ENCODE data around the gene PAPPA2. TPM values are rescaled to one million over a fixed set of nuclear protein-coding genes. Genes with fewer than 3 reads are reported as not detected.

The PAPPA2 gene
- total RNA-seq, 2 experiments from 2014 or later: 0.09 to 0.38 TPM

DNA sequence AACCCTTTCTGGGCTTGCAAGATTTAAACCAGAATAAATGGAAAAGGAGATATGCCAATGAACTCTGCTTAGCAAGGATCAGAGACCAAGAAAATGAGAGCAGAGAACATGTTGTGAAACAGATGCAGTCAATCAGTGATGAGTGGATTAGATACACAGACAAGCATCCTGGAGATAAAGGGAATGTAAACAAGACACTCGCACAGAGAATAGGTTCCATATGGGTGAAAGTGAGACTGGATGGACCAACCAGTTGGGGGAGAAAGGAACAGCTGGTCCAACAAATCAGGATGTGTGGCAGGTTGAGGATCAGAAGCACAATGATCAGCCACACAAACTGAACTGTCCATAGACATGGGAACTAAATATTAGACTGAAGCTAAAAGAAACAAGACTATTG lies 363.3 kb downstream of the PAPPA2 start:
- CTCF ChIA-PET: no interaction called here

DNA sequence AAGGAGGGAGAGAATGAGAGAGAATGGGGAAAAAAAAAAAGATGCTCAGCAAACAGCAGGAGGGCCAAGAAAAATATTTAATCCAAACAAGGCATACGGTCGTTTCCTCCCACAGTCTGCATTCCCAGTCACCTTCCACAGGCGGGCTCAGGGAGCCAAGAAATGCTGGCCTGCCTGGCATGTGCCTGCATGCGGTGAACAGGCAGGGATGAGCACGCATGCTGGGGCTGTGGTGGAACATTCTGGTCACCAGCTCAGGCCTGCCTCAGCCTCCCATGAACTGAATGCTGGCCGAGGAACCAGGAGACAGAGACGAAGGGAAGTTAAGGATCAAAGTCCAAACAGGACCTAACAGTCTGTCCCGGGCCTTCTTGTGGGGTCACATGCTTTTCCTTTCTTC lies 366.3 kb downstream of the PAPPA2 start:
- Mint-ChIP-seq H3K27ac (no peak overlapping the region), H3K27me3 (no peaks in the 10 kb centered on the region), H3K36me3 (no peaks in the 10 kb centered on the region), H3K4me3 (no peak overlapping the region), H3K9me3 (ENCODE audit: low read depth) (no peaks in the 10 kb centered on the region), H3K4me1 (no peaks in the 10 kb centered on the region)
- DNase-seq: no peak
- ATAC-seq: no peak
- CTCF ChIA-PET: no interaction called here

More for the DNA sequence above, 363.3 kb downstream of the PAPPA2 start:
- Mint-ChIP-seq H3K27ac (no peak overlapping the region), H3K9me3 (ENCODE audit: low read depth) (no peaks in the 10 kb centered on the region), H3K4me3 (no peak overlapping the region), H3K36me3 (no peaks in the 10 kb centered on the region), H3K27me3 (no peaks in the 10 kb centered on the region), H3K4me1 (no peaks in the 10 kb centered on the region)
- DNase-seq (no peak), ATAC-seq (no peak)

DNA sequence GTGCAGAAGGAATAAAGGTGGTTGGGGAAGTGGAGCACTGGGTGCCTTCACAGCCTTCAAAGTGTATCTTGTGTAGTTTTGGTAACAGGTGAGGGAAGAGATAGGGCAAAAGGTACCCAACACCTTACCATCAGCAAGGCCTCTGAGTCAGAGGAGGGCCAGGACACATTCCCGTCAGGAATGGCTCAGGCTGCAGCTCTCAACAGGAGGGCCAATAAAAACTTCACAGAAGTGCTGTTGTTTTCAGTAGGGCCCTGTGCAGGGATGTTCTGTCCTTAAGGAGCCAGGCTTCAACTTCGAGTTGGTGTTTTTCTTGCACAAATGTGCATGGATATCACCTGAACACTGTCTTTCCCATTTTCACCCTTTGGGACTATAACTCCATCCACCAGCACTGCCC lies 368.2 kb downstream of the PAPPA2 start:
- Mint-ChIP-seq H3K27ac (no peak overlapping the region), H3K27me3 (no peaks in the 10 kb centered on the region), H3K4me3 (no peak overlapping the region), H3K36me3 (no peaks in the 10 kb centered on the region), H3K9me3 (ENCODE audit: low read depth) (no peaks in the 10 kb centered on the region), H3K4me1 (no peaks in the 10 kb centered on the region)
- CTCF ChIA-PET: no interaction called here
- DNase-seq (no peak), ATAC-seq (no peak)

DNA sequence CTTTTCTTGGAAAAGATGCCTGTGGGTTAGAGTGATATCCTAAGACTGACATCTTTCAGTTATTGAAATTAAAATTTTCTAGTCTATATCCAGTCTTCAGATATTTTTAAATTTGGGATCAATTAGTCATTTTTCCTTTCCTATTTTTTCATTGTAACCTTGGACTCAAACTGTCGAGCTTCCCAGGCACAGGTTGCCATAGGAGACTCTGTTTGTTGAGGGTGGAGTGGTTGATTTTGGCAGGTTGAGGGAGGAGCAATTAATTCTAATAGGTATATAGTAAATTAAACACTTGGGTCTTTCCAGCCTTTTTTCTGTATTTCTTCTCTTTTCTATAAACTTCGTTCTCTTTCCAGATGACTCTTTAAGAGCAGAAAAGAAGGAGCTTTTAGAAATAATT lies 374.7 kb downstream of the PAPPA2 start:
- no peak for DNase-seq
- Mint-ChIP-seq H3K27me3 (no peaks in the 10 kb centered on the region), H3K9me3 (ENCODE audit: low read depth) (no peaks in the 10 kb centered on the region), H3K4me3 (no peak overlapping the region), H3K4me1 (no peaks in the 10 kb centered on the region), H3K36me3 (no peaks in the 10 kb centered on the region), H3K27ac (no peak overlapping the region)
- CTCF ChIA-PET: no interaction called here
- ATAC-seq: no peak

DNA sequence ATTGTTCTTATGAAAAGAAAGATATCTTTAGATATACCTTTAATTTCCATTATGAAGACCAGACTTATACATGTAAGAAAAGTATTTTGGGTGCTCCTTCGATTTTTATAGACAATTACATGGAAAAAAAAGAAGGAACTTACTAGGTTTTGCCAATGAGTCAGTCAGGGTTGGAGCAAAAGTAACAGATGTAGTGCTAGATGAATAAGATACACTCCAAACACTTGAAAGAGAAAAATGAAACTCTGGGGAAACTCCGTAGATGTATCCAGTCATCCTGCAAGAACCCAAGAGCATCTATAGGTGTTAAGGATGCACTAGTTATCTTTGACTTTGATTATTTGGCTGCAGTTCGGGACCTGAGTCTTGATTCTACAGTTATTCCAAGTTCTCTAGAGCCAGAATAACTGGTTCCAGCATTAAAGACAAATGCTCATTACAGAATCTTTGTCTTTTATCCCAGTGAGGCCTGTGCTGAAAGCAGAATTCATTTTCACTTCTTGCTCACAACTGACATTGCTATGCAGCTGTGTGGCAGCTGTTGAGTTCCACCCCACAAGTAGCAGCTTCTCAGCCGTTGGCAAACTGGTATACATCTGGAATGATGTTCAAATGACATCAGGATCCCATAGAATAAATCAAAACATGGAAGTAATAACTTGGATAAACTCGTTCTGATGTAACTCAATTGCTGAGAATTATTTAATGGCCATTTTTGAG lies 375.5 kb downstream of the PAPPA2 start:
- Mint-ChIP-seq H3K27ac (no peak overlapping the region), H3K4me1 (no peaks in the 10 kb centered on the region), H3K36me3 (no peaks in the 10 kb centered on the region), H3K4me3 (no peak overlapping the region), H3K27me3 (no peaks in the 10 kb centered on the region), H3K9me3 (ENCODE audit: low read depth) (no peaks in the 10 kb centered on the region)
- CTCF ChIA-PET: no interaction called here
- ATAC-seq (no peak), DNase-seq (no peak)

DNA sequence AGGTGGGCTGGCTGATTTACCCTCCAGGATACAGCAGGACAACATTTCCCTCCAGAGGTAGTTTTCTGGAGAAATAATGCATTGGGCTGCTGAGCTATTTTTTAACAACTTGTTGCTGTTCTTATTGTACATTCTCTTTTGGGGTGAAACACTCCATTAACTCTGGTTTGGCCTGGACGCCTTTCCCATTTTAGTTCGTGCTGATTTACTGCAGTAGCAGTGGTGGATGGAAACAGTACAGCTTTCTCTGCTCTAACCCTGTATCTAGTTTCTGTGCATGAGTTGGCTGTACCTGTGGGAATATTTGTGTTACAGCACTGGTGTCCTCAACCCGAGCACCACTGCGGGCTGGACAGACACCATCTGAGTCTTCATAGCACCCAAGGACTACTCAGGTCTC lies 376.2 kb downstream of the PAPPA2 start:
- CTCF ChIA-PET: no interaction called here
- no peak overlapping the region for H3K4me3 Mint-ChIP-seq
- no peak for ATAC-seq

DNA sequence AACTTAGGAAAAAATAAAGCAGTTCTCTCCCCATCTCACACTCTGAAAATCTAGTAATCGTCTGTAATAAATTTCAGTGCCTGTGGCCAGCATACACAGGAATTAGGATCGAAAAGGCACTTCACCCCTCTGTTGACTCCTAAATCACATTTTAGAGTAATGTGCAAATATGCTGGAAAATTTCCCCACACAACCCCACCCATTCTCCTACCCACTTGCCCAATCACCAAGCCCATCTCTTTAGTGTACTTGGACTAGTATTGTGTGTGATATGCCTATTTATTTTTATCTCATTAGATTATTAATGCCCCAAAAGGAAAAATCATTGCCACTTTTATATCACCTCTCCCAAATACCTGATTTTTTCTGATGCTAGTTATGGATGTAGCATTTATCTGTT lies 378.3 kb downstream of the PAPPA2 start:
- H3K27me3 Mint-ChIP-seq: no peaks in the 10 kb centered on the region
- CTCF ChIA-PET: interaction anchor here (0.9 kb wide), 1 partner anchor 14 kb away, joined by 3 read pairs; no protein-coding TSS in a partner anchor
- no peak for DNase-seq
- no peak overlapping the region for H3K4me3 Mint-ChIP-seq
- H3K9me3 Mint-ChIP-seq (ENCODE audit: low read depth): no peaks in the 10 kb centered on the region
- H3K4me1 Mint-ChIP-seq: no peaks in the 10 kb centered on the region
- no peak for ATAC-seq
- H3K27ac Mint-ChIP-seq: no peak overlapping the region
- no peaks in the 10 kb centered on the region for H3K36me3 Mint-ChIP-seq

More for the DNA sequence above, 376.2 kb downstream of the PAPPA2 start:
- Mint-ChIP-seq H3K4me1 (no peaks in the 10 kb centered on the region), H3K36me3 (no peaks in the 10 kb centered on the region), H3K9me3 (ENCODE audit: low read depth) (no peaks in the 10 kb centered on the region), H3K27me3 (no peaks in the 10 kb centered on the region), H3K27ac (no peak overlapping the region)
- no peak for DNase-seq

DNA sequence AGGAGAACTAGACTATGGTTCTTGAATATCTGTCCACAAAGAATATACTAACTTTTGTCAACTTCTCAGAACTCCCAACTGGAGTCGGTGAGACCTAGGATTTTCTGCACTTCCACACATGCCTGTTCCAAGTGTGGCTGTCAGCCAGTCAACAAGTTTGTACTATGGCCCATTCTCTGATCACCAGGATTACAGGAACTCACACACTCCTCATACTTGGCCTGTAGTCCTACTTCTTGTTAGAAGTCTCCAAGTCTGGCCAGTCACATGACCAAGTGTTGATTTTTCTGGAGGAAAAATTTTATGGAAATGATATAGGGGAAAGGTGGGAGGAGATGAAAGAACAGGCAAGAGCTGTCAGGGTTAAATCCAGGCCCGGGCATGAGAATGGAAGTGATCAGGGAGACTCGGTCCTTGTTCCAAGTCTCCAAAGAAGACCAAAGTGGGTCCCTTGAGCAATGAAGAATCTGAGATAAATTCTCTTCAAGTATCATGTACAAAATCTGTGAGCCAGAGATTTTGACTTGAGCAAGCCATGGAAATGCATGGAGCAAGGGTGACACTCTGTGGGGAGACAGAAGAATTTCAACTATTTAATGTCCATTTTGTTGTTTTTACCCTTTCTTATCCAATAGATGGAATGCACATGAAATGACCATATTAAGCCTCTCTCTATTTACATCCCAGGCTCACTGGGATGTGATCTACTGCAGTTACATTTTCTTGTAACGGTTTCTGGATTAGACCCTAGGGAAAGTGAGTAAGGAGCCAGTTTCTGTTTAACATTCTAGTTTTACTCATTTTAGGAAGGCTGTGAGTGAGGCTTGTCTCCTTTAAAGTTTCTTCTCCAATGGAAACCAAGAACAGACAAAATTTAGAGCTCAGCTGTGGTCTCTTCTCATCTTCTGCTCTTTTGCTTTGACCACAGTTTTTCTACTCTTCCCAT lies 380.6 kb downstream of the PAPPA2 start:
- no peak overlapping the region for H3K4me3 Mint-ChIP-seq
- CTCF ChIA-PET: no interaction called here
- no peak for ATAC-seq

DNA sequence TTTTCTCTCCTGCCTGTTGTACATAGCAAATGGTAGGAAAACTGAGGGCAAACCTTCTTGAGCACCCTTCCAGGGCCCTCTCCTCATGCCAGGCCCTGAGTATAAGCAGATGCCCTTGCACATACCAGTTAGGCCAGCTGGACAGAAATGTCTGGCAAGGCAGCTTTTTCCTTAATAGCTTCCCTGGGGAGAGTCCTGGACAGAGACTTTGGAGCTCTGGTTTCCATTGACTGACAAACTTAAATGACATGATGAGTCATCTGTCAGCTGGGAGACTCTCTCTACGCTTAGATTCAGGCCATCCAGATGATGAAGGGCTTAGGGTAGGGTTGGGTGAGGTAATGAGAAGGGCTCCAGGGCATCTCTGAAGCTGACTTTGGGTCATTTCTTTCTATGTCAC lies 384.1 kb downstream of the PAPPA2 start:
- no peaks in the 10 kb centered on the region for H3K9me3 Mint-ChIP-seq (ENCODE audit: low read depth)
- CTCF ChIA-PET: no interaction called here
- H3K4me3 Mint-ChIP-seq: no peak overlapping the region
- no peak overlapping the region for H3K27ac Mint-ChIP-seq
- H3K36me3 Mint-ChIP-seq: no peaks in the 10 kb centered on the region
- no peaks in the 10 kb centered on the region for H3K27me3 Mint-ChIP-seq
- ATAC-seq: no peak
- no peaks in the 10 kb centered on the region for H3K4me1 Mint-ChIP-seq
- no peak for DNase-seq

More for the DNA sequence above, 380.6 kb downstream of the PAPPA2 start:
- Mint-ChIP-seq H3K27me3 (no peaks in the 10 kb centered on the region), H3K9me3 (ENCODE audit: low read depth) (no peaks in the 10 kb centered on the region), H3K4me1 (no peaks in the 10 kb centered on the region), H3K36me3 (no peaks in the 10 kb centered on the region), H3K27ac (no peak overlapping the region)
- DNase-seq: no peak

DNA sequence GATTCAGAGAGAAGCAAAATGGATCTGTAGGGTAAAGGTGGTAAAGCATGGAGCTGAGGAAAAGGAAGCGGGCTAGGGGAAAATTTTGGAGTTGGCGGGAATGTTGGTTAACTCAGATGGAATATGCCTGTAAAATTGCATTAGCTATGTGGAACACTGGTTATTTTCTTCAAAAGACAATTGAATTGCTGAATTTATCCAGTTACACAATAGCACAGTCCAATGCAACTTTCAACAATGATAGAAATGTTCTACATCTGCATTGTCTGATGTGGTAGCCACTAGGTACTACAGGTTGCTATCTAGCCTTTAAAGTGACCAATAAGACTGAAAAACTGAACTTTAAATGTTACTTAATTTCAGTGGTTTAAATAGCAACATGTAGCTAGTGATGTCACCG lies 386.3 kb downstream of the PAPPA2 start:
- DNase-seq (no peak), ATAC-seq (no peak)
- Mint-ChIP-seq H3K4me1 (no peaks in the 10 kb centered on the region), H3K4me3 (no peak overlapping the region), H3K27me3 (no peaks in the 10 kb centered on the region), H3K36me3 (no peaks in the 10 kb centered on the region), H3K27ac (no peak overlapping the region), H3K9me3 (ENCODE audit: low read depth) (no peaks in the 10 kb centered on the region)
- CTCF ChIA-PET: no interaction called here

DNA sequence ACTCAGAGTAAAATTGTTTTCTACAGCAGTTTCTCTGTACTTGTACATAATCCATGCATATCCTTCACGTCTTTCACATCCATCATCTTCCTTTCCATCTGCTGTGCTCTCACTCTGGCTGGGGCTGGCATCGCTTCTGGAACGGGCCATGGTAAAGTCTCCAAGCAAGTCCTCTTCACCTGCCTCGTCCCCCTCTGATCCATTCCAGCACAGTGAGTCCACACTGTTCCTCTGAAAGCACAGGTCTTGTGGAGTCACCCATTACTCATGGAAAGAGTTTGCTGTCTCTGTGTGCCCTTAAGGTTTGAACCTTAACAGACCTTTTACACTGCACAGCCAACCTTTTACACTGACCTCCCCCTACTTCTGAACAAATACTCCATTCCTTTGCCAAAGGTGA lies 387.9 kb downstream of the PAPPA2 start:
- no peaks in the 10 kb centered on the region for H3K9me3 Mint-ChIP-seq (ENCODE audit: low read depth)
- DNase-seq (no peak), ATAC-seq (no peak)
- no peak overlapping the region for H3K27ac Mint-ChIP-seq
- no peaks in the 10 kb centered on the region for H3K27me3 Mint-ChIP-seq
- H3K4me1 Mint-ChIP-seq: no peaks in the 10 kb centered on the region
- no peaks in the 10 kb centered on the region for H3K36me3 Mint-ChIP-seq
- no peak overlapping the region for H3K4me3 Mint-ChIP-seq
- CTCF ChIA-PET: no interaction called here

DNA sequence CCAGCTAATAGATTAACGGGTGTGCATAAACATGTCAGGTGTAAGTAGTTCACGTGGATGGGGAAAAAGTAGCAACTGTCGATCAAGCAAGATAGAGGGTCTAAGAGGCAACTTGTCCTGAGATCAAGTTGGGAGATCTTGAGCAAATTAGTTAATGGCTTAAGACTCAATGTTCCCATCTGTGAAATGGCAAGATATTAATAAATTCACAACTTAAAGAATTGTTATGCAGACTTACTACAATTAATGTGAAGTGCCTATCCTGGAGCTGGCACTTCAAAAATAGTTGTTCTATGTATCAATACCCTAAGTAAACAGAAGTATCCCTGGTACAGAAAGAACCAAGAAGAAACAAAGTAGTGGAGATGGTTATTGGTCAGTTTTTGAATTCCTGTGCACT lies 389.1 kb downstream of the PAPPA2 start:
- ATAC-seq (no peak), DNase-seq (no peak)
- Mint-ChIP-seq H3K36me3 (no peaks in the 10 kb centered on the region), H3K27ac (no peak overlapping the region), H3K27me3 (no peaks in the 10 kb centered on the region), H3K9me3 (ENCODE audit: low read depth) (no peaks in the 10 kb centered on the region), H3K4me1 (no peaks in the 10 kb centered on the region), H3K4me3 (no peak overlapping the region)
- CTCF ChIA-PET: no interaction called here

DNA sequence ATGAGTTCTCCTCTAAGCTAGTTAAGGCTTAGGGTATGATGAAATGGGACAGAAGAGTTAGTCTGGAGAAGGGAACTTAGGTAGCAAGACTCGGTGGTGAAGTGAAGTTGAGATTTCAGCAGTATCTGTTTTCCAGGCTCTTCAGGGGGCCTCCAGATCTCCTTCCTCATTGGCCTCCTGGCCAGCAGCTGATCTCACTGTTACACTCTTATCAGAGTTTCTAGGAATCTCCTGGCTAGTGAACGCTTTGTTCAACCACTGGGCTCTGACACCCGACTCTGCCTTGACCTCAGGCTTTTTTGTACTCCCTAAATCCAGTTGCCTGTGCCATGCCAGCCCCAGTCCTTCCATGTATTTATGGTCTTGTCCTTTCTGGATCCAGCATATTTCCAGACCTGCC lies 390.5 kb downstream of the PAPPA2 start:
- H3K27me3 Mint-ChIP-seq: no peaks in the 10 kb centered on the region

DNA sequence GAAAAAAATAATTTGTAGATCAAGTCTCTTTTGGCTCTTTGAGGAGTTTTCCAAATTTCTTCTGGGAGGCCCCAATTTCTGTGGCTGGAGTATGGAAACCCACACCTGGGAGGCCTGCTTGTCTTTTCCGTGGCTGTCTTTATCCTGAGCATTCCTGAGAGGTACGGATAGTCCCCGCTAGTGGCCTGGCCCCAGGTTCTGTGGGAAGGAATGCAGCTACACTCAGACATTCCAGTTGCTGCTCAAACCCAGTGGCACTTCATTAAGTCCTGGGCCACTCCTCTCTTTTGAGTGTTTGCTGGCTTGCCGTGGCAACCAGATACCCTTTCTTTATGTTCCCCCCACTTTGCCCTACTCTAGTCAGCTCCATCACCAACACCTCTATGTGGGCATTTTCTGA lies 391.1 kb downstream of the PAPPA2 start:
- Mint-ChIP-seq H3K27me3 (no peaks in the 10 kb centered on the region), H3K36me3 (no peaks in the 10 kb centered on the region)
- CTCF ChIA-PET: no interaction called here

More for the DNA sequence above, 390.5 kb downstream of the PAPPA2 start:
- H3K27ac Mint-ChIP-seq: no peak overlapping the region
- DNase-seq (no peak), ATAC-seq (no peak)
- no peaks in the 10 kb centered on the region for H3K4me1 Mint-ChIP-seq
- no peak overlapping the region for H3K4me3 Mint-ChIP-seq
- H3K9me3 Mint-ChIP-seq (ENCODE audit: low read depth): no peaks in the 10 kb centered on the region
- CTCF ChIA-PET: no interaction called here
- no peaks in the 10 kb centered on the region for H3K36me3 Mint-ChIP-seq

More for the DNA sequence above, 391.1 kb downstream of the PAPPA2 start:
- no peak overlapping the region for H3K4me3 Mint-ChIP-seq
- no peak for DNase-seq
- ATAC-seq: no peak
- H3K27ac Mint-ChIP-seq: no peak overlapping the region
- H3K9me3 Mint-ChIP-seq (ENCODE audit: low read depth): no peaks in the 10 kb centered on the region
- H3K4me1 Mint-ChIP-seq: no peaks in the 10 kb centered on the region
